HepG2 (cell line): ENCODE results near the gene TSPAN13. TPM values are rescaled to one million over a fixed set of nuclear protein-coding genes. Genes with fewer than 3 reads are reported as not detected.

Experiments
- ATAC-seq: fragments of 200-7000 bp; cut with Tn5 transposase; 3 replicates; pipeline ENCODE4 v1.9.1; 2020; ENCODE audit warnings: mild to moderate bottlenecking, moderate library complexity
- BruUV-seq: library from RNA; stranded (reverse); fragments of 400-500 nt; replicated peaks from 2 replicates; lab custom pipeline; 2021; lab: Mats Ljungman, UMichigan
- CTCF ChIA-PET: fragments of 300-600 bp; formaldehyde crosslinking; extraction: SDS; loops from one replicate; lab custom pipeline; 2021; ENCODE audit warnings: low total read pairs, inconsistent platforms, low intra/inter-chr PET ratio; lab: Yijun Ruan, JAX
- POLR2A ChIA-PET: fragments of 350-600 bp; sonication (Branson Sonifier 250); formaldehyde crosslinking; loops from one replicate; lab custom pipeline; 2020; ENCODE audit warnings: antibody characterized with exemption, inconsistent platforms; lab: Yijun Ruan, JAX
- DNase-seq: peaks from one replicate; pipeline ENCODE4 v3.0.0-alpha.2; 2015; ENCODE audit warnings: low spot score
- FAIRE-seq: peaks from 3 replicates; lab custom pipeline; 2011; peaks lifted over from hg19 to GRCh38; lab: Jason Lieb, UNC
- H2AFZ ChIP-seq: one replicate; pipeline ENCODE4 v1.6.1; 2011; ENCODE audit warnings: low read length, inconsistent platforms
- H3K27ac ChIP-seq: fragments of 300-600 bp; 3 replicates; pipeline ENCODE4 v1.8.0; 2011; ENCODE audit warnings: mixed run types, mild to moderate bottlenecking, mixed read lengths, low read length, inconsistent platforms; ENCODE audit not compliant: insufficient read depth; ENCODE audit errors: extremely low read length
- H3K27me3 ChIP-seq, 2 experiments: fragments of 200-600 bp in 1 of 2; 2 replicates in 1 of 2; 3 replicates in 1 of 2; pipeline versions ENCODE4 v1.6.0 to v1.8.0; 2011; ENCODE audit warnings: low read length in 2 of 2, mild to moderate bottlenecking in 2 of 2, moderate library complexity in 2 of 2, inconsistent platforms in 1 of 2; ENCODE audit not compliant: insufficient read depth in 2 of 2, control insufficient read depth in 1 of 2
- H3K36me3 ChIP-seq, 2 experiments: fragments of 200-600 bp in 1 of 2; replicated peaks in 1 of 2; 2 replicates in 1 of 2; 3 replicates in 1 of 2; pipeline versions ENCODE4 v1.5.1 to v1.8.0; 2011; ENCODE audit warnings: low read length in 2 of 2, inconsistent platforms in 1 of 2; ENCODE audit not compliant: insufficient read depth in 2 of 2, control insufficient read depth in 1 of 2
- H3K4me1 ChIP-seq: 2 replicates; pipeline ENCODE4 v1.5.1; 2012; ENCODE audit warnings: low read length, inconsistent platforms; ENCODE audit not compliant: insufficient read depth
- H3K4me2 ChIP-seq: 2 replicates; pipeline ENCODE4 v1.6.0; 2011; ENCODE audit warnings: low read depth, low read length, inconsistent platforms
- H3K4me3 ChIP-seq, 3 experiments: fragments of 200-600 bp in 1 of 3; sonication (generic), shearing (Covaris generic) in 1 of 3; replicated peaks in 1 of 3; 2 replicates each; pipeline ENCODE4 v1.5.1; 2011 to 2016; ENCODE audit warnings: low read length in 3 of 3, inconsistent platforms in 2 of 3, low read depth in 2 of 3, mild to moderate bottlenecking in 2 of 3, control low read depth in 1 of 3, mixed read lengths in 1 of 3; ENCODE audit not compliant: insufficient read depth in 1 of 3
- H3K79me2 ChIP-seq: one replicate; pipeline ENCODE4 v1.6.1; 2011; ENCODE audit warnings: low read length, inconsistent platforms; ENCODE audit not compliant: insufficient read depth
- H3K9ac ChIP-seq: 2 replicates; pipeline ENCODE4 v1.6.0; 2011; ENCODE audit warnings: mild to moderate bottlenecking, low read depth, low read length, inconsistent platforms; ENCODE audit not compliant: insufficient read depth
- H3K9me3 ChIP-seq: 2 replicates; pipeline ENCODE4 v1.5.1; 2012; ENCODE audit warnings: mild to moderate bottlenecking, low read length
- H4K20me1 ChIP-seq: 2 replicates; pipeline ENCODE4 v1.6.0; 2011; ENCODE audit warnings: inconsistent platforms, mild to moderate bottlenecking, low read length, moderate library complexity; ENCODE audit not compliant: insufficient read depth
- ETV5 ChIP-seq: IDR thresholded peaks from 2 replicates; pipeline ENCODE4 v1.6.1; 2018; ENCODE audit warnings: missing biosample characterization, missing genetic modification reagents, inconsistent platforms, borderline replicate concordance
- LCORL ChIP-seq, 2 experiments: fragments of 450-650 bp in 1 of 2; sonication (generic) in 1 of 2; formaldehyde crosslinking in 1 of 2; IDR thresholded peaks; 2 replicates each; pipeline versions ENCODE4 v1.5.0 to v1.6.1; 2017 to 2020; ENCODE audit warnings: antibody characterized with exemption in 1 of 2, missing genetic modification reagents in 1 of 2
- NCOR1 ChIP-seq: fragments of 200-600 bp; sonication (generic); IDR thresholded peaks from 2 replicates; pipeline ENCODE4 v1.7.0; 2017; ENCODE audit warnings: antibody characterized with exemption, low read length, borderline replicate concordance
- PTBP1 ChIP-seq: fragments of 200-400 bp; formaldehyde crosslinking; IDR thresholded peaks from 2 replicates; pipeline ENCODE4 v1.6.1; 2018; ENCODE audit warnings: low read length, low read depth; ENCODE audit not compliant: poor library complexity, severe bottlenecking
- STAG1 ChIP-seq: sonication (generic); formaldehyde crosslinking; IDR thresholded peaks from 2 replicates; pipeline ENCODE4 v1.4.0; 2020; ENCODE audit warnings: missing genetic modification reagents
- ZNF180 ChIP-seq: sonication (generic); formaldehyde crosslinking; IDR thresholded peaks from 2 replicates; pipeline ENCODE4 v1.4.0; 2020; ENCODE audit warnings: low read depth, missing genetic modification reagents, borderline replicate concordance
- ZNF317 ChIP-seq: sonication (generic); formaldehyde crosslinking; IDR thresholded peaks from 2 replicates; pipeline ENCODE4 v1.5.0; 2020; ENCODE audit warnings: mild to moderate bottlenecking, missing genetic modification reagents
- ZNF451 ChIP-seq: sonication (generic); formaldehyde crosslinking; IDR thresholded peaks from 2 replicates; pipeline ENCODE4 v1.5.0; 2020; ENCODE audit warnings: mild to moderate bottlenecking, missing genetic modification reagents
- ZNF770 ChIP-seq: sonication (generic); formaldehyde crosslinking; IDR thresholded peaks from 2 replicates; pipeline ENCODE4 v1.5.0; 2020; ENCODE audit warnings: mild to moderate bottlenecking, missing genetic modification reagents
- WGBS: methylation state at CpG from one replicate; pipeline ENCODE4 v1.1.6; 2017; ENCODE audit warnings: low lambda C conversion rate; 5-methylcytosine and 5-hydroxymethylcytosine counted together
- in situ Hi-C: cut with HindIII; loops from 2 replicates; pipeline ENCODE4 v1.10.0; 2017; ENCODE audit warnings: low pct_unique_long_range_greater_than_20kb; ENCODE audit not compliant: extremely low pct_ligation_motif_present
- intact Hi-C: fragments of 100-400 bp; cut with micrococcal nuclease; formaldehyde crosslinking; loops from one replicate; pipeline ENCODE4 v1.10.0; 2022; ENCODE audit not compliant: unreplicated experiment
- polyA plus RNA-seq, 8 experiments: library from polyadenylated mRNA; depleted of rRNA in 3 of 8; stranded (reverse) in 7 of 8; unstranded in 1 of 8; fragments of >200 nt; fragmentation: Illumina TruSeq in 4 of 8; extraction: Trizol in 4 of 8; gene quantifications; 2 replicates each; pipeline versions ENCODE4 v1.2.1 to v1.2.3, GENCODE V29; 2011 to 2016; ENCODE audit warnings: low read depth in 4 of 8, missing spikeins in 1 of 8, mixed read lengths in 1 of 8; ENCODE audit not compliant: insufficient read depth in 1 of 8
- total RNA-seq, 5 experiments: library from RNA; depleted of rRNA; stranded (reverse); fragments of >200 nt; fragmentation: Illumina TruSeq; extraction: Trizol; gene quantifications; 2 replicates each; pipeline ENCODE4 v1.2.3, GENCODE V29; 2016; ENCODE audit warnings: low read depth in 1 of 5
- TF ChIP-seq, protein P1 (sequence below): sonication (generic); formaldehyde crosslinking; IDR thresholded peaks from 2 replicates; pipeline ENCODE4 v1.5.1; 2020; ENCODE audit warnings: missing genetic modification reagents, mild to moderate bottlenecking, borderline replicate concordance

Gene TSPAN13
- total and polyA plus RNA-seq, 2 of the 13 experiments (the other 11 are each of a cell fraction or from before 2014, with no cell fraction given), result 5.8 to 6.2 TPM

DNA sequence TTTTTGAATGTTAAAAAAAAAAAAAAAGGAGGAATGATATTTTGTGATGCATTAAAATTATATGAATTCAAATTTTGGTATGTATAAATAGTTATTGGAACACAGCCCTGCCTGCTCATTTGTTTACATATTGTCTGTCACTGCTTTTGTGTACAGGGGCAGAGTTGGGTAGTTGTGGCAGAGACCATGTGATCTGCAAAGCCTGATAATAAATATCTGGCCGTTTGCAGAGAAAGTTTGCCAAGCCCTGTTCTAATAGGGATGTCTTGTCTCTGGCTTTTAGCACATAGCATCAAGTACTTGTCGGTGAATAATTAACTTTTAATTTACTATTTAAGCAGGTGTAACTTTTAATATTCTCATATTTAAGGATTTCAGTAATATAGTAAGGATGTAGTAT is 19.8 kb downstream of the TSPAN13 start:
- Histone ChIP-seq H3K27me3 (no peaks in the 10 kb centered on the region), H2AFZ (no peak overlapping the region), H3K4me3 (no peak overlapping the region), H3K27ac (no peak overlapping the region), H4K20me1 (no peaks in the 10 kb centered on the region), H3K4me1 (no peaks in the 10 kb centered on the region), H3K9ac (no peak overlapping the region), H3K9me3 (no peaks in the 10 kb centered on the region), H3K79me2 (no peaks in the 10 kb centered on the region), H3K36me3 (no peaks in the 10 kb centered on the region), H3K4me2 (no peak overlapping the region)
- in situ Hi-C loops (no loop called here), intact Hi-C loops (no loop called here)
- FAIRE-seq (no peak), ATAC-seq (no peak), DNase-seq (no peak)
- TF ChIP-seq PTBP1 (no peak), STAG1 (CRISPR knock-in tag) (no peak), ZNF180 (CRISPR knock-in tag) (no peak), ZNF770 (CRISPR knock-in tag) (no peak), ETV5 (CRISPR knock-in tag) (no peak), NCOR1 (no peak), ZNF451 (CRISPR knock-in tag) (no peak), LCORL (IDR thresholded peaks at IDR 0.05) (no peak), LCORL (CRISPR knock-in tag; IDR thresholded peaks at IDR 0.05) (no peak), ZNF317 (no peak)
- TF ChIP-seq, protein P1, sequence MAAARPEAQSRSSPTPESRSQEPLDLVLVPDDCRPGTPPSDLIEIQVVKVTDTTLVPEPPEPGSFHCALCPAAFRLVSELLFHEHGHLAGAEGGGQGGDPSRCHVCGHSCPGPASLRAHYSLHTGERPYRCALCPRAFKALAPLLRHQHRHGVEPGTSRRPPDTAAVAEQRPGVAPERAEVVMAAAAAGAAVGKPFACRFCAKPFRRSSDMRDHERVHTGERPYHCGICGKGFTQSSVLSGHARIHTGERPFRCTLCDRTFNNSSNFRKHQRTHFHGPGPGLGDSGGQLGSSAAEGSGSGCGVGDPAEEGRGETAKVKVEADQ (CRISPR knock-in tag), result no peak
- POLR2A ChIA-PET, result no interaction called here
- CTCF ChIA-PET, result no interaction called here
- 39% methylated on average over 2 of the region's 2 CpGs for WGBS
- BruUV-seq, result no TSS peak
